OCI-LY1 (cell line): Measurements from ENCODE around the gene SHISAL2B.

Source experiments
- H2AFZ ChIP-seq: fragments of 200-600 bp; sonication (generic), shearing (Covaris generic); 2 replicates; pipeline ENCODE4 v1.6.0; 2014; ENCODE audit warnings: antibody characterized with exemption, mild to moderate bottlenecking, low read length
- H3F3A ChIP-seq: fragments of 200-600 bp; sonication (generic), shearing (Covaris generic); 2 replicates; pipeline ENCODE4 v1.6.0; 2014; ENCODE audit warnings: mild to moderate bottlenecking, antibody characterized with exemption, low read length, moderate library complexity; ENCODE audit not compliant: insufficient read depth
- H3K27ac ChIP-seq: fragments of 200-600 bp; sonication (generic); 2 replicates; pipeline ENCODE4 v1.5.1; 2014; ENCODE audit warnings: low read length, mixed run types, mild to moderate bottlenecking, low read depth; ENCODE audit not compliant: poor library complexity, severe bottlenecking
- H3K27me3 ChIP-seq: fragments of 200-600 bp; sonication (generic); 2 replicates; pipeline ENCODE4 v1.6.0; 2014; ENCODE audit warnings: antibody characterized with exemption, mild to moderate bottlenecking, low read length, moderate library complexity; ENCODE audit not compliant: insufficient read depth
- H3K36me3 ChIP-seq: fragments of 200-600 bp; sonication (generic); 2 replicates; pipeline ENCODE4 v1.6.1; 2014; ENCODE audit warnings: mild to moderate bottlenecking, antibody characterized with exemption, low read length, moderate library complexity, mixed read lengths; ENCODE audit not compliant: insufficient read depth
- H3K4me1 ChIP-seq: fragments of 200-600 bp; sonication (generic); 2 replicates; pipeline ENCODE4 v1.5.1; 2014; ENCODE audit warnings: mild to moderate bottlenecking, low read length, moderate library complexity; ENCODE audit not compliant: insufficient read depth, severe bottlenecking
- H3K4me2 ChIP-seq: fragments of 200-600 bp; sonication (generic), shearing (Covaris generic); 2 replicates; pipeline ENCODE4 v1.6.1; 2014; ENCODE audit warnings: low read length
- H3K4me3 ChIP-seq: fragments of 200-600 bp; sonication (generic); 2 replicates; pipeline ENCODE4 v1.5.1; 2014; ENCODE audit warnings: low read length, low read depth, mild to moderate bottlenecking, mixed read lengths; ENCODE audit not compliant: poor library complexity, severe bottlenecking
- H3K79me2 ChIP-seq: fragments of 200-600 bp; shearing (Covaris generic); 2 replicates; pipeline ENCODE4 v1.6.1; 2016; ENCODE audit warnings: mixed run types, low read length, mixed read lengths; ENCODE audit not compliant: insufficient read depth
- H3K9ac ChIP-seq: fragments of 200-600 bp; sonication (generic), shearing (Covaris generic); 2 replicates; pipeline ENCODE4 v1.6.1; 2014; ENCODE audit warnings: mild to moderate bottlenecking, low read length, mixed read lengths
- H3K9me2 ChIP-seq: fragments of 200-600 bp; sonication (generic), shearing (Covaris generic); 2 replicates; pipeline ENCODE4 v1.6.1; 2014; ENCODE audit warnings: low read depth, mild to moderate bottlenecking, low read length, mixed read lengths
- H3K9me3 ChIP-seq: fragments of 200-600 bp; shearing (Covaris generic); 2 replicates; pipeline ENCODE4 v1.6.1; 2014; ENCODE audit warnings: low read length, mixed read lengths
- H4K20me1 ChIP-seq: fragments of 200-600 bp; sonication (generic), shearing (Covaris generic); 2 replicates; pipeline ENCODE4 v1.6.0; 2016; ENCODE audit warnings: mild to moderate bottlenecking, low read length; ENCODE audit not compliant: insufficient read depth
- CTCF ChIP-seq: fragments of 200-600 bp; sonication (generic), shearing (Covaris generic); IDR thresholded peaks from 2 replicates; pipeline ENCODE4 v1.5.1; 2017; ENCODE audit warnings: mild to moderate bottlenecking, antibody characterized with exemption, low read length, moderate library complexity, mixed read lengths
- EZH2 ChIP-seq: fragments of 200-600 bp; sonication (generic), shearing (Covaris generic); IDR thresholded peaks from 2 replicates; pipeline ENCODE4 v1.8.0; 2017; ENCODE audit warnings: borderline replicate concordance, mixed run types, mild to moderate bottlenecking, antibody characterized with exemption, low read length, moderate library complexity, mixed read lengths

Gene SHISAL2B

GRCh38 chr5:64722588-64722987, 32.3 kb downstream of the SHISAL2B start:
- Histone ChIP-seq H3K4me3 (no peak overlapping the region), H3K27ac (no peak overlapping the region), H3K36me3 (peaks cover 21% of the 10 kb centered on the region), H3K4me2 (no peak overlapping the region), H3K9ac (no peak overlapping the region), H2AFZ (no peak overlapping the region), H3K9me3 (no peaks in the 10 kb centered on the region), H3K9me2 (no peaks in the 10 kb centered on the region), H4K20me1 (no peaks in the 10 kb centered on the region), H3K4me1 (no peaks in the 10 kb centered on the region), H3K27me3 (no peaks in the 10 kb centered on the region), H3K79me2 (no peaks in the 10 kb centered on the region), H3F3A (0 out of 2 replicates have a peak, but pooled peaks cover 3% of the 10 kb centered on the region)
- TF ChIP-seq EZH2, result no peak

GRCh38 chr5:64727150-64727549, 36.8 kb downstream of the SHISAL2B start:
- Histone ChIP-seq H3K79me2 (no peaks in the 10 kb centered on the region), H4K20me1 (no peaks in the 10 kb centered on the region), H3F3A (0 out of 2 replicates have a peak, but pooled peaks cover 3% of the 10 kb centered on the region), H3K9ac (no peak overlapping the region), H3K9me2 (no peaks in the 10 kb centered on the region), H3K36me3 (peaks cover 32% of the 10 kb centered on the region), H3K27me3 (no peaks in the 10 kb centered on the region), H3K4me3 (no peak overlapping the region), H3K9me3 (no peaks in the 10 kb centered on the region), H3K4me1 (no peaks in the 10 kb centered on the region), H3K4me2 (no peak overlapping the region), H2AFZ (no peak overlapping the region), H3K27ac (no peak overlapping the region)
- TF ChIP-seq CTCF (no peak), EZH2 (no peak)

- no peak overlapping the region for H3K27ac ChIP-seq
- H3K4me1 ChIP-seq, result no peaks in the 10 kb centered on the region
- no peak overlapping the region for H2AFZ ChIP-seq
- H3K27me3 ChIP-seq, result no peaks in the 10 kb centered on the region
- H3F3A ChIP-seq, result no peaks in the 10 kb centered on the region
- no peak overlapping the region for H3K4me2 ChIP-seq
- H3K9me3 ChIP-seq, result no peaks in the 10 kb centered on the region
- H3K9ac ChIP-seq, result no peak overlapping the region
- no peaks in the 10 kb centered on the region for H3K79me2 ChIP-seq
- TF ChIP-seq CTCF (no peak), EZH2 (no peak)
- no peaks in the 10 kb centered on the region for H4K20me1 ChIP-seq
- no peak overlapping the region for H3K4me3 ChIP-seq
- H3K9me2 ChIP-seq, result no peaks in the 10 kb centered on the region
- H3K36me3 ChIP-seq, result peaks cover 27% of the 10 kb centered on the region; the same call in 1 of the 2 replicates
Observed at GRCh38 chr5:64742411-64742810, 52.1 kb downstream of the SHISAL2B start.

- H3K9me2 ChIP-seq, result no peaks in the 10 kb centered on the region
- H3F3A ChIP-seq, result no peaks in the 10 kb centered on the region
- no peak overlapping the region for H3K4me2 ChIP-seq
- H3K27me3 ChIP-seq, result no peaks in the 10 kb centered on the region
- H2AFZ ChIP-seq, result no peak overlapping the region
- TF ChIP-seq EZH2, result no peak
- no peak for TF ChIP-seq CTCF
- no peaks in the 10 kb centered on the region for H3K4me1 ChIP-seq
- H4K20me1 ChIP-seq, result no peaks in the 10 kb centered on the region
- no peak overlapping the region for H3K4me3 ChIP-seq
- H3K79me2 ChIP-seq, result no peaks in the 10 kb centered on the region
- H3K36me3 ChIP-seq, result peaks cover 27% of the 10 kb centered on the region; the same call in 1 of the 2 replicates
- no peak overlapping the region for H3K9ac ChIP-seq
- H3K27ac ChIP-seq, result no peak overlapping the region
- no peaks in the 10 kb centered on the region for H3K9me3 ChIP-seq
Observed at GRCh38 chr5:64742821-64743220, 52.5 kb downstream of the SHISAL2B start.
